ENCODE results near the gene LRP1-AS.

- TF ChIP-seq CTCF (IDR thresholded peaks at IDR 0.05; ENCODE audit: low read depth, low read length) (no peak), POLR2A (IDR thresholded peaks at IDR 0.05; ENCODE audit: extremely low read depth, insufficient read length) (no peak)
Observed at GRCh38 chr12:57168058-57168457, 20.6 kb upstream of the LRP1-AS start.
